ENCODE measurements around the gene ARPC4. TPM values are rescaled to one million over a fixed set of nuclear protein-coding genes. Genes with fewer than 3 reads are reported as not detected.

Gene ARPC4
- total RNA-seq, 4 donors from 2014 or later: 96.8 to 147 (median 143) TPM

DNA sequence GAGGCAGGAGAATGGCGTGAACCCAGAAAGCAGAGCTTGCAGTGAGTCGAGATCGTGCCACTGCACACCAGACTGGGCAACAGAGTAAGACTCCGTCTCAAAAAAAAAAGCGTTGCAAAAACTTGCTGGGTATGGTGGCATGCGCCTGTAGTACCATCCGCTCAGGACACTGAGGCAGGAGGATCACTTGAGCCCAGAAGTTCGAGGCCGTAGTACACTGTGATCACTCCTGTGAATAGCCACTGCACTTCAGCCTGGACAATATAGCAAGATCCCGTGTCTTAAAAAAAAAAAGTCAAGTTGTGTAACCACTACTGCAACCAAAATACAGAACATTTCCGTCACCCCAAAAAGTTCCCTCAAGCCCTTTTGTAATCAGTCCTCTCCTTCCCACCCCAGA lies 1.5 kb downstream of the ARPC4 start:
- Histone ChIP-seq H3K36me3 (peaks cover 6 to 26% of the 10 kb centered on the region in 2 donors), H3K27ac (peak overlapping the region in 1 of 4 donors; percentile 93), H3K4me3 (no peak overlapping the region), H3K4me1 (peaks cover 20 to 27% of the 10 kb centered on the region in 2 donors), H3K9me3 (no peaks in the 10 kb centered on the region), H3K27me3 (no peaks in the 10 kb centered on the region)
- ATAC-seq (no peak), DNase-seq (no peak)
- TF ChIP-seq POLR2A (IDR thresholded peaks at IDR 0.05): no peak
- in situ Hi-C loops (cut with MboI; ENCODE audit: low sequenced_read_pairs in 4 of 4): no loop called here
- intact Hi-C loops (cut with DNase I; ENCODE audit: low total_unique reads): no loop called here

DNA sequence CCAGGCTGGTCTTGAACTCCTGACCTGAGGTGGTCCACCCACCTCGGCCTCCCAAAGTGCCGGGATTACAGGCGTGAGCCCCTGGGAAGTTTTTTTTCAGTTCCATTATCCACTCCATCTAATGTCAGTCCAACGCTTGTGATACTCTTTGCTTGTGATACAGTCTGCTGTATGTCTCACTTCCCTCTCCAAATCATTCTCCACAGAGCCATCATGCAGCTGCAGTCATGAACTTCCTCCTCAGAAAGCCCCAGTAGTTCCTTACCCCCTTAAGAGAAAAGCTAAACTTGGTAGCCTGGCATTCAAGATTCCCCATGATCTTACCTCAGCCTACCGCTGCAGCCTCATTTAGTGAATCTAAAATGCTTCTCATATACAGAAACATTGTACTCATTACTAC lies 2.3 kb downstream of the ARPC4 start:
- Histone ChIP-seq H3K27ac (no peak overlapping the region), H3K4me1 (peaks cover 20 to 27% of the 10 kb centered on the region in 2 donors), H3K36me3 (peaks cover 6 to 30% of the 10 kb centered on the region in 2 donors), H3K4me3 (no peak overlapping the region), H3K27me3 (no peaks in the 10 kb centered on the region), H3K9me3 (no peaks in the 10 kb centered on the region)
- no peak for DNase-seq
- TF ChIP-seq POLR2A (IDR thresholded peaks at IDR 0.05): no peak
- TF ChIP-seq, protein P1, sequence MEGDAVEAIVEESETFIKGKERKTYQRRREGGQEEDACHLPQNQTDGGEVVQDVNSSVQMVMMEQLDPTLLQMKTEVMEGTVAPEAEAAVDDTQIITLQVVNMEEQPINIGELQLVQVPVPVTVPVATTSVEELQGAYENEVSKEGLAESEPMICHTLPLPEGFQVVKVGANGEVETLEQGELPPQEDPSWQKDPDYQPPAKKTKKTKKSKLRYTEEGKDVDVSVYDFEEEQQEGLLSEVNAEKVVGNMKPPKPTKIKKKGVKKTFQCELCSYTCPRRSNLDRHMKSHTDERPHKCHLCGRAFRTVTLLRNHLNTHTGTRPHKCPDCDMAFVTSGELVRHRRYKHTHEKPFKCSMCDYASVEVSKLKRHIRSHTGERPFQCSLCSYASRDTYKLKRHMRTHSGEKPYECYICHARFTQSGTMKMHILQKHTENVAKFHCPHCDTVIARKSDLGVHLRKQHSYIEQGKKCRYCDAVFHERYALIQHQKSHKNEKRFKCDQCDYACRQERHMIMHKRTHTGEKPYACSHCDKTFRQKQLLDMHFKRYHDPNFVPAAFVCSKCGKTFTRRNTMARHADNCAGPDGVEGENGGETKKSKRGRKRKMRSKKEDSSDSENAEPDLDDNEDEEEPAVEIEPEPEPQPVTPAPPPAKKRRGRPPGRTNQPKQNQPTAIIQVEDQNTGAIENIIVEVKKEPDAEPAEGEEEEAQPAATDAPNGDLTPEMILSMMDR (IDR thresholded peaks at IDR 0.05 in 4 of 5, conservative IDR thresholded peaks at IDR 0.05 in 1 of 5): no peak
- no peak for ATAC-seq
- intact Hi-C loops (cut with DNase I; ENCODE audit: low total_unique reads): no loop called here
- in situ Hi-C loops (cut with MboI; ENCODE audit: low sequenced_read_pairs in 4 of 4): no loop called here

DNA sequence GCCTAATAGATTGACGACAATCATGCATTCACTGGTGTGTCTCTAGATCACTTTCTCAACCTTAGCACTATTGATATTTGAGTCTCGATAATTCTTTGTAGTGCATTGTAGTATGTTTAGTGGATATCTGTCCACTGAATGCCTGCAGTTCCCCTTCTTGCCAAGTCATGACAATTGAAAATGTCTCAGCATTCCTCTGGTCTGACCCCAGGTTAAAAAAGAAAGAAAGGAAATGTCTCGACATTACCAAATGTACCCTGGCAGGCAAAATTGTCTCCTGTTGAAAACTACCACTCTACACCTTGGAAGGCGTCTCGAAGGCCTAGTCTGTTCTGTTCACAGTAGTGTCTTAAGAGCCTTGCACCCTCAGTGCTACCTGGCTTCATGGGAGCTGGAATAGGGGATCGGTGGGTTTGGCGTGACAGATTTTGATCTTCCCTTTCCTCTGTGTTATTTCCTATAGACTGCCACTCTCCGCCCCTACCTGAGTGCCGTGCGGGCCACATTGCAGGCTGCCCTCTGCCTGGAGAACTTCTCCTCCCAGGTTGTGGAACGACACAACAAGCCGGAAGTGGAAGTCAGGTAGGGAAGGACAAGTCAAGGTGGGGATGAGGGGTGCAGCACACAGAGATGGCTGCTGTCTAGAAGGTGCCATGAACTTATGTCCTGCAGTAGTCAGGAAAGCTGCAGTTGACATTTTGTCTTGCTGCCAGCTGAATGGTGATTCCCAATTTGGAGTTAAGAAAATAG lies 4.5 kb downstream of the ARPC4 start:
- no peak for ATAC-seq
- H3K4me1 ChIP-seq: peaks cover 8 to 18% of the 10 kb centered on the region in 2 donors
- TF ChIP-seq, protein P1 (IDR thresholded peaks at IDR 0.05 in 4 of 5, conservative IDR thresholded peaks at IDR 0.05 in 1 of 5): no peak
- intact Hi-C loops (cut with DNase I; ENCODE audit: low total_unique reads) (no loop called here), in situ Hi-C loops (cut with MboI; ENCODE audit: low sequenced_read_pairs in 4 of 4) (no loop called here)
- H3K4me3 ChIP-seq: no peak overlapping the region
- H3K27ac ChIP-seq: no peak overlapping the region
- DNase-seq: no peak
- H3K9me3 ChIP-seq: no peaks in the 10 kb centered on the region
- H3K27me3 ChIP-seq: no peaks in the 10 kb centered on the region
- peaks cover 6 to 48% of the 10 kb centered on the region in 2 donors for H3K36me3 ChIP-seq

DNA sequence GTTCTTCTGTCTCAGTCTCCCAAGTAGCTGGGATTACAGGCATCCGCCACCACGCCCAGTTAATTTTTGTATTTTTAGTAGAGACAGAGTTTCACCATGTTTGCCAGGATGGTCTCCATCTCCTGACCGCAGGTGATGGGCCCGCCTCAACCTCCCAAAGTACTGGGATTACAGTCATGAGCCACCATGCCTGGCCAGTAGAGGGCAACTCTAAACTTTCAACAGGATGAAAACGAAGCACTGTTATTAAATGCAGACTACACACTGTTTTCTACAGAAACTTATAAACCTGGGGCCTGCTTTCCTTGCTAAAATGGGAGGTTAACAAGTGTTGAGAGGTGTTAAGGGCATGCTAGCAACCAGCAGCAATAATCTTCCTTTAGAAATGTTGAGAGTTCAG lies 7.6 kb downstream of the ARPC4 start:
- peak overlapping the region in 1 of 4 donors; percentile 33 for H3K27ac ChIP-seq
- TF ChIP-seq POLR2A (IDR thresholded peaks at IDR 0.05): no peak
- TF ChIP-seq, protein P1 (IDR thresholded peaks at IDR 0.05 in 4 of 5, conservative IDR thresholded peaks at IDR 0.05 in 1 of 5): peak in 1 of 5 experiments; percentile 9
- H3K9me3 ChIP-seq: no peaks in the 10 kb centered on the region
- in situ Hi-C loops (cut with MboI; ENCODE audit: low sequenced_read_pairs in 4 of 4) (no loop called here), intact Hi-C loops (cut with DNase I; ENCODE audit: low total_unique reads) (loop anchor here (5.0 kb wide), 1 partner anchor 117 kb away; the partner anchor contains the start of gene IL17RC)
- no peaks in the 10 kb centered on the region for H3K27me3 ChIP-seq
- ATAC-seq (no peak), DNase-seq (no peak)
- peaks cover 10 to 12% of the 10 kb centered on the region in 2 donors for H3K4me1 ChIP-seq
- H3K4me3 ChIP-seq: no peak overlapping the region
- H3K36me3 ChIP-seq: peaks cover 6 to 76% of the 10 kb centered on the region in 2 donors

DNA sequence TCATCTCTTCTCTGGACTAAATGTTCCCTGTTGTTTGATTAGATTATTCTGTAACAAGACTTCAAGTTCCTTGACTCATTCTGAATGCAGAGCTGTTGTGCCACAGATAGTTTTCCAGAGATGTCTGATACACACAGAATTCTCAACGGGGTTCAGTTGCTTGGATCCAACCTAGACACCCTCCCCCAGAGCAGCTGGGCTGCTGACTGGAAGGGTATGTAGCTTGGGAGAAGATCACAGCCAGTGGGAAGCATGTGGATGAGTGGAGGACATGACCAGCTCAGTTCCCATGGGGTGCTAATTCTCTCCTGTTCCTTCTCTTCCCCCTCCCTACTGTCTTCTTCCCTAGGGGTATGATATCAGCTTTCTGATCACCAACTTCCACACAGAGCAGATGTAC lies 10.6 kb downstream of the ARPC4 start:
- DNase-seq: no peak
- TF ChIP-seq, protein P1 (IDR thresholded peaks at IDR 0.05 in 4 of 5, conservative IDR thresholded peaks at IDR 0.05 in 1 of 5): no peak
- TF ChIP-seq POLR2A (IDR thresholded peaks at IDR 0.05): no peak
- H3K4me1 ChIP-seq: peaks cover 7 to 10% of the 10 kb centered on the region in 2 donors
- no peaks in the 10 kb centered on the region for H3K9me3 ChIP-seq
- intact Hi-C loops (cut with DNase I; ENCODE audit: low total_unique reads): loop anchor here (5.0 kb wide), 1 partner anchor 114 kb away; the partner anchor contains the start of gene IL17RC
- in situ Hi-C loops (cut with MboI; ENCODE audit: low sequenced_read_pairs in 4 of 4): no loop called here
- peak overlapping the region; percentile 89 to 95 (median 93) for H3K27ac ChIP-seq
- H3K27me3 ChIP-seq: no peaks in the 10 kb centered on the region
- peaks cover 0 to 80% of the 10 kb centered on the region in 2 donors for H3K36me3 ChIP-seq
- no peak overlapping the region for H3K4me3 ChIP-seq
- ATAC-seq: peak; percentile 31 to 55

All from gastrocnemius medialis (tissue), 4 donors.